Trophoblast cell (in vitro differentiated cells and primary cell): ENCODE results near the gene TCN1.

Experiments used
- DNase-seq, 2 donors: peaks; one replicate each; pipeline ENCODE4 v3.0.0-alpha.2; 2016
- H2AFZ ChIP-seq: 2 replicates; pipeline ENCODE4 v1.6.1; 2013; ENCODE audit warnings: low read length, moderate library complexity, mild to moderate bottlenecking; ENCODE audit not compliant: insufficient read depth, poor library complexity
- H2AK5ac ChIP-seq: 2 replicates; pipeline ENCODE4 v1.6.1; 2013; ENCODE audit warnings: mild to moderate bottlenecking, low read length
- H2BK120ac ChIP-seq: 2 replicates; pipeline ENCODE4 v1.6.1; 2013; ENCODE audit warnings: low read length, mild to moderate bottlenecking, moderate library complexity; ENCODE audit not compliant: insufficient read depth, poor library complexity
- H2BK12ac ChIP-seq: 2 replicates; pipeline ENCODE4 v1.6.1; 2013; ENCODE audit warnings: mild to moderate bottlenecking, low read length, moderate library complexity
- H2BK5ac ChIP-seq: 2 replicates; pipeline ENCODE4 v1.6.1; 2013; ENCODE audit warnings: low read length, low read depth, moderate library complexity, mild to moderate bottlenecking; ENCODE audit not compliant: poor library complexity
- H3K14ac ChIP-seq: 2 replicates; pipeline ENCODE4 v1.6.1; 2013; ENCODE audit warnings: mild to moderate bottlenecking, low read length
- H3K18ac ChIP-seq: 2 replicates; pipeline ENCODE4 v1.6.1; 2013; ENCODE audit warnings: mild to moderate bottlenecking, low read length
- H3K23ac ChIP-seq: 2 replicates; pipeline ENCODE4 v1.6.1; 2013; ENCODE audit warnings: low read length
- H3K27ac ChIP-seq: 2 replicates; pipeline ENCODE4 v1.5.1; 2013; ENCODE audit warnings: low read depth, mild to moderate bottlenecking, inconsistent platforms, low read length, moderate library complexity
- H3K27me3 ChIP-seq: 2 replicates; pipeline ENCODE4 v1.6.1; 2013; ENCODE audit warnings: inconsistent platforms, mild to moderate bottlenecking, low read length, moderate library complexity; ENCODE audit not compliant: insufficient read depth
- H3K36me3 ChIP-seq, 2 experiments: 1 replicate in 1 of 2; 2 replicates in 1 of 2; pipeline ENCODE4 v1.6.1; 2013; ENCODE audit warnings: low read length in 2 of 2, mild to moderate bottlenecking in 2 of 2, moderate library complexity in 1 of 2; ENCODE audit not compliant: insufficient read depth in 2 of 2, control insufficient read depth in 1 of 2
- H3K4ac ChIP-seq: 2 replicates; pipeline ENCODE4 v1.6.1; 2013; ENCODE audit warnings: low read depth, mild to moderate bottlenecking, low read length, moderate library complexity
- H3K4me1 ChIP-seq, 2 experiments: 1 replicate in 1 of 2; 2 replicates in 1 of 2; pipeline ENCODE4 v1.6.1; 2013; ENCODE audit warnings: low read length in 2 of 2, mild to moderate bottlenecking in 2 of 2, moderate library complexity in 1 of 2; ENCODE audit not compliant: insufficient read depth in 2 of 2, control insufficient read depth in 1 of 2
- H3K4me2 ChIP-seq: 2 replicates; pipeline ENCODE4 v1.6.1; 2013; ENCODE audit warnings: inconsistent platforms, mild to moderate bottlenecking, low read length, moderate library complexity
- H3K4me3 ChIP-seq: 2 replicates; pipeline ENCODE4 v1.5.1; 2013; ENCODE audit warnings: mild to moderate bottlenecking, low read depth, low read length, inconsistent platforms
- H3K79me1 ChIP-seq: one replicate; pipeline ENCODE4 v1.6.1; 2013; ENCODE audit warnings: low read length
- H3K79me2 ChIP-seq: 2 replicates; pipeline ENCODE4 v1.6.1; 2013; ENCODE audit warnings: low read length, mild to moderate bottlenecking; ENCODE audit not compliant: control insufficient read depth, insufficient read depth, poor library complexity
- H3K9ac ChIP-seq: 2 replicates; pipeline ENCODE4 v1.6.1; 2013; ENCODE audit warnings: mild to moderate bottlenecking, low read length
- H3K9me3 ChIP-seq: 2 replicates; pipeline ENCODE4 v1.6.1; 2013; ENCODE audit warnings: low read depth, mild to moderate bottlenecking, control low read depth, inconsistent platforms, low read length; ENCODE audit not compliant: insufficient read depth
- H4K12ac ChIP-seq: 2 replicates; pipeline ENCODE4 v1.6.1; 2013; ENCODE audit warnings: low read depth, mild to moderate bottlenecking, low read length, moderate library complexity
- H4K8ac ChIP-seq: 2 replicates; pipeline ENCODE4 v1.6.1; 2013; ENCODE audit warnings: low read depth, mild to moderate bottlenecking, low read length, moderate library complexity
- H4K91ac ChIP-seq: one replicate; pipeline ENCODE4 v1.6.1; 2013; ENCODE audit warnings: low read depth, mild to moderate bottlenecking, low read length, moderate library complexity
- WGBS: extraction: QIAGEN DNeasy Blood & Tissue Kit; methylation state at CpG from one replicate; pipeline ENCODE4 v1.1.7; 2013; ENCODE audit warnings: missing lambda C conversion rate; ENCODE audit not compliant: insufficient read length, insufficient coverage; ENCODE audit errors: extremely low coverage; 5-methylcytosine and 5-hydroxymethylcytosine counted together

TCN1 gene

GRCh38 chr11:59813364-59813763 is 52.9 kb downstream of the TCN1 start:
- Histone ChIP-seq H3K4me2 (no peak overlapping the region), H3K79me2 (no peaks in the 10 kb centered on the region), H3K36me3 (no peaks in the 10 kb centered on the region), H3K27ac (no peak overlapping the region), H4K12ac (no peak overlapping the region), H3K14ac (no peak overlapping the region), H3K9me3 (no peaks in the 10 kb centered on the region), H2AK5ac (no peak overlapping the region), H2BK12ac (peak overlapping the region; percentile 34), H3K9ac (no peak overlapping the region), H3K4me3 (no peak overlapping the region), H2AFZ (no peak overlapping the region), H3K23ac (no peak overlapping the region), H3K4ac (no peak overlapping the region), H2BK5ac (no peak overlapping the region), H2BK120ac (no peak overlapping the region), H3K18ac (no peak overlapping the region), H4K91ac (no peak overlapping the region), H3K4me1 (peaks cover 0 to 4% of the 10 kb centered on the region in 2 experiments), H4K8ac (peak overlapping the region; percentile 15), H3K27me3 (no peaks in the 10 kb centered on the region), H3K79me1 (peaks cover 4% of the 10 kb centered on the region)
- WGBS: no CpG with 5 or more reads among the region's 1 CpG
- no peak for DNase-seq

- Histone ChIP-seq H4K8ac (no peak overlapping the region), H3K23ac (no peak overlapping the region), H3K79me1 (peaks cover 4% of the 10 kb centered on the region), H2AK5ac (no peak overlapping the region), H3K79me2 (no peaks in the 10 kb centered on the region), H4K91ac (no peak overlapping the region), H3K4ac (no peak overlapping the region), H3K27me3 (no peaks in the 10 kb centered on the region), H3K14ac (no peak overlapping the region), H2AFZ (no peak overlapping the region), H3K4me2 (no peak overlapping the region), H2BK5ac (no peak overlapping the region), H3K18ac (no peak overlapping the region), H3K4me1 (peaks cover 0 to 4% of the 10 kb centered on the region in 2 experiments), H3K36me3 (no peaks in the 10 kb centered on the region), H3K9ac (no peak overlapping the region), H2BK12ac (no peak overlapping the region), H3K27ac (no peak overlapping the region), H3K9me3 (no peaks in the 10 kb centered on the region), H3K4me3 (no peak overlapping the region), H2BK120ac (no peak overlapping the region), H4K12ac (no peak overlapping the region)
- no peak for DNase-seq
- WGBS: no CpG with 5 or more reads among the region's 2 CpGs
Measured at GRCh38 chr11:59812220-59812619, 54.1 kb downstream of the TCN1 start.

DNA sequence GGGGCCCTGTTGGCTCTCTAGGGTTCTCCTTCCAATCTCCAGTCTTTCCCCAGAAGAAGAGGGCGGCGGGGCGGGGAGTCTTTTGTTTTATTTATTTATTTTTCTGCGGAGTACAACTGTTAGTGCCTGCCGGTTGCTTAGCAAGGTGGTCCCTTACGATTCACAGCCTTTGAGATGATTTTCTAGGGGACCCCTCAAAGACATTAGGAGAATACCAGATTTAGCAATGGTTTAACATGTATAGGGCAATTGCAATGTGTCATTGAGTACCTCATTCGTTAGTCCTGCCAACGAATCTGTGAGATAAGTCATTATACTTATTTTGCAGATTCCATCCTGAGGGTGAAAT is 55.4 kb downstream of the TCN1 start:
- no CpG with 5 or more reads among the region's 8 CpGs for WGBS
- Histone ChIP-seq H2BK120ac (no peak overlapping the region), H2AK5ac (no peak overlapping the region), H2AFZ (no peak overlapping the region), H3K79me1 (peaks cover 4% of the 10 kb centered on the region), H4K12ac (no peak overlapping the region), H4K91ac (no peak overlapping the region), H3K27ac (no peak overlapping the region), H3K4ac (no peak overlapping the region), H3K4me3 (no peak overlapping the region), H3K79me2 (no peaks in the 10 kb centered on the region), H3K36me3 (peaks cover 8 to 10% of the 10 kb centered on the region in 2 experiments), H3K23ac (no peak overlapping the region), H3K14ac (no peak overlapping the region), H3K4me1 (peaks cover 0 to 4% of the 10 kb centered on the region in 2 experiments), H3K18ac (no peak overlapping the region), H2BK5ac (no peak overlapping the region), H3K9ac (no peak overlapping the region), H3K9me3 (no peaks in the 10 kb centered on the region), H3K27me3 (no peaks in the 10 kb centered on the region), H4K8ac (peak overlapping the region; percentile 72), H2BK12ac (no peak overlapping the region), H3K4me2 (peak overlapping the region; percentile 65)
- DNase-seq: no peak

- H3K4ac ChIP-seq: peak within 1 kb of the TSS; percentile 2
- no CpG with 5 or more reads among the region's 54 CpGs for WGBS
- H3K23ac ChIP-seq: no peak within 1 kb of the TSS
- no peak within 1 kb of the TSS for H2BK12ac ChIP-seq
- peak within 1 kb of the TSS; percentile 38 for H2AFZ ChIP-seq
- H3K79me1 ChIP-seq: peaks cover 4% of the 10 kb centered on the region
- H3K14ac ChIP-seq: no peak within 1 kb of the TSS
- H3K27ac ChIP-seq: peak within 1 kb of the TSS; percentile 68
- peak within 1 kb of the TSS; percentile 72 for H3K9ac ChIP-seq
- peak within 1 kb of the TSS; percentile 25 for H4K12ac ChIP-seq
- H2BK120ac ChIP-seq: no peak within 1 kb of the TSS
- peak within 1 kb of the TSS; percentile 65 for H3K4me2 ChIP-seq
- H3K36me3 ChIP-seq: peaks cover 8 to 13% of the 10 kb centered on the region in 2 experiments
- no peaks in the 10 kb centered on the region for H3K79me2 ChIP-seq
- H4K91ac ChIP-seq: peak within 1 kb of the TSS; percentile 10
- peak within 1 kb of the TSS; percentile 4 for H2BK5ac ChIP-seq
- no peak within 1 kb of the TSS for H3K18ac ChIP-seq
- H3K9me3 ChIP-seq: no peaks in the 10 kb centered on the region
- H3K4me1 ChIP-seq: peaks cover 0 to 4% of the 10 kb centered on the region in 2 experiments
- H3K4me3 ChIP-seq: peak within 1 kb of the TSS; percentile 81
- H3K27me3 ChIP-seq: no peaks in the 10 kb centered on the region
- H4K8ac ChIP-seq: peak within 1 kb of the TSS; percentile 72
- DNase-seq: peak; percentile 90 to 95
- H2AK5ac ChIP-seq: no peak within 1 kb of the TSS
Measured at GRCh38 chr11:59810189-59810910, 55.9 kb downstream of the TCN1 start, which contains the start of gene MRPL16. Gene MRPL16 (minus strand): TSS chr11:59810778. CDS start chr11:59810658, 120 bp downstream.
